T-helper 1 cell treated with Interleukin-12 subunit alpha and Interleukin-12 subunit beta and Interleukin-4 antibody, amounts not matched to agents 30 ng/mL and 1 ng/mL, for 36 hours (primary cell): ENCODE measurements around the gene MAGEA9B. TPM values are rescaled to one million over a fixed set of nuclear protein-coding genes. Genes with fewer than 3 reads are reported as not detected.
"Not testable (repeated sequence)": the region's sequence is repeated elsewhere in the genome, so short reads cannot be mapped to it uniquely, and the experiment has no call there.

Experiments used
- intact Hi-C: fragments of 100-400 bp; cut with micrococcal nuclease; formaldehyde crosslinking; loops from one replicate; pipeline ENCODE4 v1.15.1; 2024
- total RNA-seq: library from RNA; stranded (reverse); gene quantifications from 2 replicates; pipeline ENCODE4 v1.2.3, GENCODE V29; 2022

MAGEA9B gene
- total RNA-seq, 1 donor from 2014 or later, result not detected

DNA sequence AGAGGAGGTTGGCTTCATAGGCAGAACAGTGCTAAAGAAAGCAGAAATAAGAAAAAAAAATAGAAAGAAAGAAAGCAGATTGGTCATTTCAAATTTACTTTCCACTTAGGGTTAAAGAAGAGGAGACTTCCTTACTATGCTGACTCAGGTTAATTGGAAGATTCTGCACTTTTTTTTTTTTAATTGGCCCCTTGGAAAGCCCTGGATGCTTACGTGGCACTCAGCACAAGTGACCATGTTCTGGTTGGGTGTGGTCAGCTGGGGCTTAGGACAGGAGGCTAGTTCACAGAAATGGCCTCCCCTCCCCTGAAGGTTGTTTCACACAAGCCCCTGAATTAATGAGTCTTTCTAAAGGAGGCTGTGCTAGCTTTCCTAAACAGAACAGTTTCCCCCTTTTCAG lies 14.5 kb downstream of the MAGEA9B start:
- intact Hi-C loops, result no loop called here

DNA sequence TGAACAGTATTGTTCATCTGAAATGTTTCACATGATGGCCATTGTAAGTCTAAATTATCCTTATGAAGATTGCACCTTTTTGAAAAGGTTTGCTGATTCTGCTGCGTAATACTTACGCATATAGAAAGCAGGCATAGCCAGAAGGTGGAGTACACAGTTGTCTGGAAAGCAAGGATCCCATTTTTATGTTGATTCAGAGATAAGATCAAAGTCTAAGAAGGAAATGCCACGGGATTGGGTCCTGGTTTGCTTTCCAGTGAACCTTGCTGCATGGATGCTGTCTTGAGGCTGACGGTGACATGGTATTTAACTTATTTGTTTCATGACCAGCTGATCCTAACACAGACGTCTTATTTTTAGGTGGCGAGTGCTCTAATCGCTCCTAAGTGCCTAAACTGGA lies 15.5 kb downstream of the MAGEA9B start:
- intact Hi-C loops, result no loop called here

DNA sequence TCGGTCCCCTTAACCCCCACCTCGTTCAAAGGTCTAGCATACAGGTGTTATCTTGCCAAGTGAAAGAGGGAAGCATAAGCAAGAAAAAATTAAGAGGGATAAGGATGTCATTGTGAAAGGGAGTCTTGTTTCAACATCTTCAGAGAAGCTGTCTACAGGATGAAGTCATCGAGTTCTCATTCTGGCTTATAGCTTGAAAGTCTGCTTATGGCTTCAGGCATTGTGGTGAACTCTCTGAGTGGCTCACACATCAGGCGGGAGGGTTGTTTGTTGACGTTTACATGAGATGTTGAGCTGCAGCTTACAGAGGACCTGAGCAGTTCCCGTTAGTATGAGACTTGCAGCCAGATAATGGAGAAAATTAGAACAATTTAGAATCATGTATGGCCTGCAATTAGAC lies 16.6 kb downstream of the MAGEA9B start:
- intact Hi-C loops, result no loop called here

DNA sequence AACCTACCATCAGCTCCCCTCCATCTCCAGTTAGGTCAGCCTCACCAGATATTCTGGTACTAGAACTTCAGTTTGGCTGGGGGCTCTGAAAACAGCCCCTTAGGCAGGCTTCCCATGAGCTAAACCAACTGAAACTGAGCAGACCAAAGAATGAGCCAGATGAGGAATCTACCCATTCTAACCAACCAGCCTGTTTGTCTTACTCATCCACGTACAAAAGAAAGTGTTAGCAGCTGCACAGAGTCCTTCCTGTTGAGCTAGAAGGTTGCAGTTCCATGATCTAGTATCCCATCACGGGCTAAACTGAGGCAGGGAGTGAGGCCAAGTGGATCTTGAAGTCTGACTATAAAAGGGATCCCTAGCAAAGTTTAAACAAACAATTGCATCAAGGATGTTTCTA lies 17.5 kb downstream of the MAGEA9B start:
- intact Hi-C loops, result no loop called here

DNA sequence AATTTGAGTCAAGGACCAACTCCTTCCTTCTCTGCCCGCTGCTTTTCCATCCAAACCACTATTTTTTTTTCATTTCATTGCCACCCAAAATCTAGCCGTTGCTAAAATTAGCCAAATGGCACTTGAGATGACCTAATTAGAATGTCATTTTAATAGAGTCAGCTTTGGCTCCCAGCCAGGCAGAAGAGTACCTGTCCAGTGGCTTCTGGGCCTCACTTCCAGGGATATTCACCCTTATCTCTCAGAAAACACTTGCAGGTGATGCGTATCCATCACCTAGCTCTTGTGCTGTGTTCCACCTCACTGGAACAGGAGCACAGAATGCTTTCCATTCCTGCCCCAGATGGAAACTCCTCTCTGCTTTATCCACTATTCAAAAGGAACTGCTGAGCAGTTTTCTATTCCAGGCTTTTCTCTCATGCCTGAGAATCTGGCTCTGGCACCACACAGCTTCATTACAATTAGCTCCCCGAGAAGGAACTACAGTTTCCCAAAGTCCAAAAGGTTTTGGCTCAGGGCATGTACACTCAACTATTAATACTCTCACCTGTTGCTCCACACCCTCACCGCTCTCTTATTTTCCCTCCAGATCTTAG lies 18.5 kb downstream of the MAGEA9B start:
- intact Hi-C loops, result no loop called here

DNA sequence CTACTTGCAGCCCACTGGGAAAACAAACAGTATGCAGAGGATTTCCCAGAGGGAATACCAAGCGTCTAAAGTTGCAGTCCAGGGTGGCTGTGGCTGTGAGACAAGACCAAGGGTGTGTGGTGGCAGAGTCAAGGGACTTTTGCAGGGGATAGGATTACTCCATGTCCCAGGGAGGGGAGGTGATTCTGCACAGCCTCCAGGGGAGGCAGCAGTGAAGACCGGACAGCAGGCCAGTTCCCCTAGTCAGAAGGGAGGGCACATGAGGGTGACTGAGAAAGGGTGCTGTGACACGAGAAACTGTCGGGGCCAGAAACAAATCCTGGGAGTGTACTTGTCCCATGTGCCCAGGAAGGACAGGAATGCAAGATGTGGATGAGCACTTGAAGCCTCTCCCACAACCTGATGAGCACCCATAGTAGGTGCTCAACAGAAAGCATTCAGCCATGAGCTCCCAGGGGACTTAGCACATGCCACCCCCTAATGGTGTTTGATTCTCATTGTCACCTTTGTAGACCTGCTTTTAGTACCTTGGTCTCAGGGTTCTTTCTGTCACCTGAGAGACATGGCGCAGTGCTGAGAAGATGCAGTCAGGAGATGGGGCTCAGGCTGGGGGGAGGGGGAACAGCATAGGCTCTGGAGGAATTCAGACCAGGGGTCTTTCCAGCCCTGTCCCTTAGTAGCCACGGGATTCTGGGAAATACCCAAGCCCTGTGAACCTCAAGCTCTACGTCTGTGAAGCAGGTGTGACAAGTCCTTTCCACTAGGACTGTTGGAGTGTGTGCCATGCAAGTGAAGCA lies 19.4 kb downstream of the MAGEA9B start:
- intact Hi-C loops, result no loop called here

DNA sequence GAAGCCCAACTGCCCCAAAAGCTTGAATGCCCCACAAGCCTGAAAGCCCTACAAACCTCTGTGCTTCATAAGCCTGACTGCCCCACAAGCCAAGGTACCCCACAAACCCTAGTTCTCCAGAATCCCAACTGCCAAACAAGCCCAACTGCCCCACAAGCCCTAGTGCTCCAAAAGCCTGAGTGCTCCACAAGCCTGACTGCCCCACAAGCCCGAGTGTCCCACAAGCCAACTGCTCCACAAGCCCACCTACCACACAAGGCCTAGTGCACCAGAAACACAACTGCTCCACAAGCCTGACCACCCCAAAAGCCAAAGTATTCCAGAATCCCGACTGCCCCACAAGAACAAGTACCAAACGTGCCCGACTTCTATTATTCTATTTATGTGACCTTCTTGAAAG lies 23.9 kb downstream of the MAGEA9B start:
- intact Hi-C loops, result no loop called here

DNA sequence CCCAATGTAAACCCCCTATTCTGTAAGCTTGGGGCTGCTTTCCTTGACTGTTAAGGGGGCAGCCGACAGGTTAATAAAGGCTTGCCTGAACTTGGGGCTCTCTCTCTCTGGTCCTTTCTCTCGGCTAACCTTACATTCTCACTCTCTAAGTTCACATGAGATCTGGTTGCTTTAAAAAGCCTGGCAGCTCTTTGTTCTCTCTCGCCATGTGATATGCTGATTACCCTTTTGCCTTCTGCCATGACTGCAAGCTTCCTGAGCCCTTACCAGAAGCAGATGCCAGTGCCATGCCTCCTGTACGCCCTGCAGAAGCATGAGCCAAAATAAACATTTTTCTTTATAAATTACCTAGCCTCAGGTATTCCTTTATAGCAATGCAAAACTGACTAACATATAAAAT lies 32.0 kb downstream of the MAGEA9B start:
- intact Hi-C loops, result not testable (repeated sequence)

DNA sequence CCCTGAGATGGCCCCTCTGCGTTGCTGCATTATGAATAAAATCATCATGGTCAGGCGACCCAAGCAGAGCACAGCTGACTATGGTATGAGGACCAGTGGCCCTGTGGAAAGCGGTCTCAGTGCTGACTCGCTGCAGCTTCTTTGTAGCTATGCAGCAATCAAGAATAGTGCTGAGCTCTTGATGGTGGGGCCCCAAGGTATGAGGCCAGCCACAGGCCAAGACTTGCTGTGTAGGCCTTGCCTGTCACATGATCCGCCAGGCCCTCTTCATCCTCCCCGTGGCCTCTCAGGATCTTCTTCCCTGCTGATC lies 35.4 kb downstream of the MAGEA9B start:
- intact Hi-C loops, result not testable (repeated sequence)

DNA sequence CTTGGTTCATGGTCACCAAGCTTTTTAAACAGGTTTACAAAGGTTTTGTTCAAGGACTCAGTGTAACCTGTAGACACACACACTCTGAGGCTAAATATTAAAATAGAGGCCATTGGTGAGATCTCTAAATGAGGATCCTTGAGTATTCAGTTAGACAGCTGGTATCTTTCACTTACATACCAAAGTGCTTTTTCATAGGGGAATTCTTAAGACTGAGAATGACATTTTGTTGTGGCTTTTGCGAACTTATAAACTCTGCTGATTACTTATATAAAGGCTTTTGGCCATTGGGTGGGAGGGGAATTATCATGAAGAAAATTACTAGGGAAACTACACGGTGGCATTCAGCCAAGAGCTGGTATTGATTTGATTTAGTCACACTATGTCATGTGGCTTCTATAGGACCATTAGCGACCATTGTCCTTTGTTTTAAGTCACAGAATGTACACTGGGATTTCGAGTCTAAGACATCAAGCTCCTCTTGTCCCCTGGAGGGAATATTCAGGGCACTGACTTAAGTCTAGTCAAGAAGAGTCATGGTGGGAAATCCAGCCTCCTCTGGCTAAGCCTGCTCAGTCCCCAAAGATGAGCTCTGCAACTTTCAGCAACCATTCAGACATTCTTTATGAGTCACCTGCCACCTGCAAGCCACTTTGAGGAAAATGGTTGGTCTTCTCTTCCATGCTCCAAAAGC lies 35.9 kb downstream of the MAGEA9B start:
- intact Hi-C loops, result not testable (repeated sequence)

DNA sequence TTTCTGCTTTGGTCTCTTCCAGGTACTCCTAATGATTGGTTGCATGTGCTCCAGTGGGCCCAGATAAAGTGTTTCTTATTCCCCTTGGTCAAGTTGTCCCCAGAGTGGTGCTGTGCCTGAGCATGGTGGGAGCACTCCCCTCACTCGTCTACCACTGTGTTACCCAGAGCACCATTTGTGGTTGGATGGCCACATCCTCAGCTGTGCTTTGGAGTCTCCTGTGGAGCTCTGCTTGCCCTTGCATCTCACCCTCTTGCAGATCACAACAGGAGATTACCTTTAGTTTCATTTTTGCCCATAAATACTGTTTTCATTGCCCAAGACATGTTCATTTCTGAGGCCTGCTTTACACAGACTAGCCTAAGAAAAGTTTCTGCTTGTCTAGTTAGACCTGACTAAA lies 36.8 kb downstream of the MAGEA9B start:
- intact Hi-C loops, result not testable (repeated sequence)

DNA sequence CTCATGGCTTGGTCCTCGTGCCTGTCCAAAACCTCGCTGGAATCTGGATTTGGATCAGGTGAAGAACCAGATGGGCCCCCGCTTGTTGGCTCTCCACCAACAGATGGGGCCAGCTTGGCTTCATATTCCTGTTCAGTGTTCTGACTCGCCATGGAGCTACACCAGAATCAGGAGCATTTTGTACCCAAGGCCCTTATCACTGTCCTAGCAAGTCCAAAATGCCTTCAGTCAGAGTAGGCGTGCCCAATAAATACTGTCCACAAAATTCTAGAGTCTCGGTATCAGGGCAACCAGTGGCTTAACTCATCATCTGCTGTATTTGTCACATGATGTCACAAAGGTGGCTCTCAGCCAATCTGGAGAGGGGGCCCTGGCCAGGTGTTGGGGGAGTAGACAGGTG lies 37.6 kb downstream of the MAGEA9B start, which contains the start of gene HSFX3:
HSFX3 (minus strand) TSS at position 224 of the 400 bp plus-strand sequence; CDS start at position 152, 72 bp downstream.
- intact Hi-C loops, result loop anchor here (10.0 kb wide), 1 partner anchor 1345 kb away; the partner anchor contains the start of gene CD99L2

DNA sequence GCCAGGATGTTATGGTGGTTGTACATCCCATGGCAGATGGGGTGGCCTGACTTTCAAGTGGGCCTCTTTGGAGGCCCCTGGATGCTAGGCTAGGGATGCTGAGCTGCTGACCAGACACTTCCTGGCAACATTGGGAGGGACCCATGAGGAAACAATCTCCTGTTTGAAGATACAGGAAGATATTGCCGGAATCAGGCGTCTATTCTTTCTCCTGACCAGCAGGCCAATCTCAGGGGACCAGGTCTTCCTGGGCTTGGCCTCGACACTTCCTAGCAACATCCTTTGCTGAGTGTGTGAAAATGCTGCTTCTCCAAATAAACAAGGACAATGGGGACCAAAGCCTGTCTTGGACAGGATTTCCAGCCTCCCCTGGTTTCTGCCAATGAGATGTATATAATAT lies 39.5 kb downstream of the MAGEA9B start:
- intact Hi-C loops, result loop anchor here (10.0 kb wide), 1 partner anchor 1347 kb away; the partner anchor contains the start of gene CD99L2

DNA sequence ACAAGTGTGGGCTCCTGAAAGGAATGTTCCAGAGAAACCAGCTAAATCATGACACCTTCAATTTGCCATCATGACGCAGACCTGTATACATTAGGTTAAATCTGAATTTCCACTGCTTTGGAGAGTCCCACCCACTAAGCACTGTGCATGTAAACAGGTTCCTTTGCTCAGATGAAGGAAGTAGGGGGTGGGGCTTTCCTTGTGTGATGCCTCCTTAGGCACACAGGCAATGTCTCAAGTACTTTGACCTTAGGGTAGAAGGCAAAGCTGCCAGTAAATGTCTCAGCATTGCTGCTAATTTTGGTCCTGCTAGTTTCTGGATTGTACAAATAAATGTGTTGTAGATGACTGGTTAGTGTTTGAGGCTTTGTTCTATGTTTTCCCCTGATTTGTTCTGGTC lies 40.3 kb downstream of the MAGEA9B start:
- intact Hi-C loops, result loop anchor here (10.0 kb wide), 1 partner anchor 1348 kb away; the partner anchor contains the start of gene CD99L2

DNA sequence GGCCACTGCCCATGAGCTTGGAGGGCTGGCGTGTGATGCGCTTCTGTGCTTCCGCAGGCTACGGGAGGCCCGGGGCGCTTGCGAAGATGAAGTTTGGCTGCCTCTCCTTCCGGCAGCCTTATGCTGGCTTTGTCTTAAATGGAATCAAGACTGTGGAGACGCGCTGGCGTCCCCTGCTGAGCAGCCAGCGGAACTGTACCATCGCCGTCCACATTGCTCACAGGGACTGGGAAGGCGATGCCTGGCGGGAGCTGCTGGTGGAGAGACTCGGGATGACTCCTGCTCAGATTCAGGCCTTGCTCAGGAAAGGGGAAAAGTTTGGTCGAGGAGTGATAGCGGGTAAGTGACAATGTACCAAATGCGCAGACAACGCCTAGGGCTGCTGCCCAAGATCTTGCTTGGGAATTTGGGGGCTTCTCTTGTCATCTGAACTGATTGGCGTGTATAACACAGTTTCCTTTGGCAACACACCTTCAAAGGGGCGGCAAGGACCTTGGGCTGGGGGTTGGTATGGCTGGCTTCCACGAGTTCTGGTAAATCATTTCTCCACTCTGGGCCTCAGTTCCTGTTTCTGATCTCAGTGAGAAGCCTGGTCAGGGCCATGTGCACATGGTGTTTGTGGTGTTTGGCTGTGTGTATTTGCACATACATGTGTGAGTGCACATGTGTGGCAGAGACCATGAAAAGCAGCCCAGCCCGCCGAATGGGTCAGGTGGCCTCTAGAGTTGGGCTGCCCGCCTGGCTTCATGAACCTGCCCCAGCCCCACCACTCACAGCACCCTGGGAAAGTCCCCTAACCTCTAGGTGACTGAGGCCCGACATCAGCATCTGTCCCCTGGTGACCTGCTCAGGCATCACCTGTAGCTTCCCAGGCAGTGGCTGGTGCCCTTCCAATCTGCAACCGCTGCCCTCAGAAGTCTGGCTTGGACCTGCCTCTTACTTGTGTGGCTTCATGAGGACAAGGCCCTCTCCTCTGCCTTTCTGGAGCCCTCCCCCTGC lies 41.4 kb downstream of the MAGEA9B start:
- intact Hi-C loops, result loop anchor here (10.0 kb wide), 1 partner anchor 1349 kb away; the partner anchor contains the start of gene CD99L2

DNA sequence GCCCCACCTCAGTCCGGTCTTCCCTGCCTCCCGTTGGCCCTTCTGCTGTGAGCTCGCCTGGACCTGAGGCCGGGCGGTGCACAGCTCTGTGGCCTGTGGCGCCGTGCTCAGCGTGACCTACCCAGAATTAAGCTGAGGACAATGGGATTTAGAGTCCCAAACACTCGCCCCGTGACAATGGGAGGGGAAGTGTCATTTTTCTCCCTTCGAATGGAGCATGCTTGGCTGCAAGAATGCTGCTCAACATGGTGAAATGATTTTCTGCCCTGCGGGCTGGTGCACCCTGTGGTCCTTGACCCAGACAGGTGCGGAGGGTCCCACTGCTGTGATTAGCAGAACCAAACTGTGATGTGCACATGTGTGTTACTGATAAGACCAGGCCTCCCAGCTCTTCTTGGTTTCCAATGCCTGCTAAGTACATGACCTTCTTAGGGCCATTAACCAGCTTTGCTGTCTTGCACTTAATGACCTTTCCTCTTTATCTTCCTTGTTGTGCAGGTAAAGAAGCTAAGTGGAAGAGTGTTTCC lies 45.7 kb downstream of the MAGEA9B start:
- intact Hi-C loops, result loop anchor here (10.0 kb wide), 1 partner anchor 1353 kb away; the partner anchor contains the start of gene CD99L2

DNA sequence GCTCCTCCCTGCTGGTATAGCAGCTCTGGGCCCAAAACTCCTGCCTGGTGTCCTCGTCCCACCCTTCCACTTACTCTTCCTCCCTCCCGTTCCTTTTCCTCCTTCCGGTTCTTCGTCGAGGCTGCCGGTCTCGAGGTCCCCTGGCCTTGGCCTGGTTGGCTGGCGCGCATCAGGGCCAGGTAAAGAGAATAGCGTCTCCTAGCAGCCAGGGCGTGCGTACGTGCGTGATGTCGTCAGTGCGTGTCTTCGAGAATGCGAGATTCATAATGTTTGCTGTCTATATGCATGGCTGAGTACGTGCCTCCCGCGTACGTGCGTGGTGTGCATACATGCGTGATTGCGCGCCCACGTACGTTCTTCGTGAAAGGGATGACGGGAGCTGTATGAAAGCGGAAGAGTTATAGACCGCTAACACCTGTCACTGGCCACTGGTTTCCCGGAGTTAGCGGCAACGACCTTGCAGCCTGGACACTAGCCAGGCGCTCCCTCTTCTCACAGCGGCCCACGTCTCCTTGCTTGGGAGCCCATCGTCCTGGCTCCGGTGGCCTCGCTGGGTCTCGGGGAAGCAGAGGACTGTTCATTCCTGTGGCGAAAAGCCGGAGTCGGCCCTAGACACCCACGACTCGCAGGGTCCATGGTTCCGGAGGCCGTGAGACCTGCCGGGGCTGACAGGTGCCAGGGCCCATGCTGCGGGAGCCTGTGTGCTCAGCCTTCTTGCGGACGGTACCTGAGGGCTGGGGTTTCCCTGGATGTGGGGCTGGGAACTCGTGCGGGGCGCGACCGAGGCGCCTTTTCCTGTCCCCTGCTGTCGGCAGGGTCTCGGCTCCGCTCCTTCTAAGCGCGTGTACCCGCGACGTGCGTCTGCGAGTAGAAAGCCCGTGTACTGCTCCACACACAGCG lies 46.4 kb downstream of the MAGEA9B start, which contains the start of gene EOLA1:
EOLA1 (plus strand) TSS at position 392 of the 900 bp plus-strand sequence. CDS start 4,619 bp downstream, outside the sequence.
- intact Hi-C loops, result loop anchor here (10.0 kb wide), 1 partner anchor 1354 kb away; the partner anchor contains the start of gene CD99L2

DNA sequence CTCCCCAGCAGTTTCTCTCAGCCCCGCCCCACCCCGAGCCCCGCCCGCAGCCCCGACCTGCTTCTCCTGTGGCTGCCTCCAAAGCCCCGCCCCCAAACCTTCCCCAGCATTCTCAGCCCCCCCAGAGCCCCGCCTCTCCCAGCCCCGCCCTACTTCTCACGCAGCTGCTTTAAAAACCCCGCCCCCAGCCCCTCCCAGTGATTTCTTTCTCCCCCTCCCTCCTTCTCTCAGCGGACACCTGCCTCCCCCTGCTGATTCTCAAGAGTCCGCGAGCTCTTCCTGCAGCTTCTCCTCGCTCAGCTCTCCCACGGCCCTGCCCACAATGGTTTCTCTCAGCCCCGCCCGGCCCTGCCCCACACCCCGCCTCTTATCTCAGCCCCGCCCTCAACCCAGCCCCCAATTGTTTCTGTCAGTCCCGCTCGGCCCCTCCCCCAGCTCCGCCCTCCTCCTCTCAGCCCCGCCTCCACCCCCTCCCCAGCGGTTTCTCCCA lies 47.1 kb downstream of the MAGEA9B start:
- intact Hi-C loops, result loop anchor here (10.0 kb wide), 1 partner anchor 1355 kb away; the partner anchor contains the start of gene CD99L2
